ENCODE data around the gene RGL3. TPM values are rescaled to one million over a fixed set of nuclear protein-coding genes. Genes with fewer than 3 reads are reported as not detected.

RGL3 gene
- total and polyA plus RNA-seq, 4 donors, result 1.5 to 9.9 (median 6.4) TPM

GRCh38 chr19:11405846-11406643 is 13.1 kb downstream of the RGL3 start:
- H3K4me3 ChIP-seq (ENCODE audit: low read depth, low read length), result no peak overlapping the region
- H3K4me1 ChIP-seq (ENCODE audit: control insufficient read depth, insufficient read depth, low read length), result no peaks in the 10 kb centered on the region
- 27% methylated on average over 38 of the region's 44 CpGs for WGBS (ENCODE audit: insufficient coverage)
- DNase-seq (ENCODE audit: low read depth in 4 of 6, low spot score in 6 of 6), result no peak
- H3K36me3 ChIP-seq (ENCODE audit: control insufficient read depth, insufficient read depth, low read length), result no peaks in the 10 kb centered on the region
- H3K27ac ChIP-seq (ENCODE audit: low read depth, low read length), result no peak overlapping the region
- peaks cover 8% of the 10 kb centered on the region for H3K27me3 ChIP-seq (ENCODE audit: control insufficient read depth, insufficient read depth, low read length)
- H3K9me3 ChIP-seq (ENCODE audit: control insufficient read depth, insufficient read depth, low read length), result no peaks in the 10 kb centered on the region

GRCh38 chr19:11404588-11405222 is 14.4 kb downstream of the RGL3 start:
- Histone ChIP-seq H3K4me3 (ENCODE audit: low read depth, low read length) (no peak overlapping the region), H3K4me1 (ENCODE audit: control insufficient read depth, insufficient read depth, low read length) (no peaks in the 10 kb centered on the region), H3K27me3 (ENCODE audit: control insufficient read depth, insufficient read depth, low read length) (peaks cover 8% of the 10 kb centered on the region), H3K36me3 (ENCODE audit: control insufficient read depth, insufficient read depth, low read length) (no peaks in the 10 kb centered on the region), H3K9me3 (ENCODE audit: control insufficient read depth, insufficient read depth, low read length) (no peaks in the 10 kb centered on the region), H3K27ac (ENCODE audit: low read depth, low read length) (no peak overlapping the region)
- no peak for DNase-seq (ENCODE audit: low read depth in 4 of 6, low spot score in 6 of 6)
- 64% methylated on average over 9 of the region's 9 CpGs for WGBS (ENCODE audit: insufficient coverage)

GRCh38 chr19:11401808-11402543 is 17.1 kb downstream of the RGL3 start:
- WGBS (ENCODE audit: insufficient coverage), result 88% methylated on average over 6 of the region's 9 CpGs
- DNase-seq (ENCODE audit: low read depth in 4 of 6, low spot score in 6 of 6), result no peak
- Histone ChIP-seq H3K36me3 (ENCODE audit: control insufficient read depth, insufficient read depth, low read length) (no peaks in the 10 kb centered on the region), H3K27ac (ENCODE audit: low read depth, low read length) (no peak overlapping the region), H3K9me3 (ENCODE audit: control insufficient read depth, insufficient read depth, low read length) (no peaks in the 10 kb centered on the region), H3K4me3 (ENCODE audit: low read depth, low read length) (no peak overlapping the region), H3K27me3 (ENCODE audit: control insufficient read depth, insufficient read depth, low read length) (peaks cover 8% of the 10 kb centered on the region), H3K4me1 (ENCODE audit: control insufficient read depth, insufficient read depth, low read length) (no peaks in the 10 kb centered on the region)

GRCh38 chr19:11400798-11401197 is 18.3 kb downstream of the RGL3 start:
- no CpG with 5 or more reads among the region's 1 CpG for WGBS (ENCODE audit: insufficient coverage)
- Histone ChIP-seq H3K27ac (ENCODE audit: low read depth, low read length) (no peak overlapping the region), H3K36me3 (ENCODE audit: control insufficient read depth, insufficient read depth, low read length) (no peaks in the 10 kb centered on the region), H3K4me3 (ENCODE audit: low read depth, low read length) (no peak overlapping the region), H3K4me1 (ENCODE audit: control insufficient read depth, insufficient read depth, low read length) (no peaks in the 10 kb centered on the region), H3K9me3 (ENCODE audit: control insufficient read depth, insufficient read depth, low read length) (no peaks in the 10 kb centered on the region), H3K27me3 (ENCODE audit: control insufficient read depth, insufficient read depth, low read length) (no peaks in the 10 kb centered on the region)
- no peak for DNase-seq (ENCODE audit: low read depth in 4 of 6, low spot score in 6 of 6)

GRCh38 chr19:11399667-11400066 is 19.4 kb downstream of the RGL3 start:
- DNase-seq (ENCODE audit: low read depth in 4 of 6, low spot score in 6 of 6), result no peak
- no peak overlapping the region for H3K4me3 ChIP-seq (ENCODE audit: low read depth, low read length)
- WGBS (ENCODE audit: insufficient coverage), result 94% methylated on average over 8 of the region's 9 CpGs
- no peaks in the 10 kb centered on the region for H3K4me1 ChIP-seq (ENCODE audit: control insufficient read depth, insufficient read depth, low read length)
- no peaks in the 10 kb centered on the region for H3K36me3 ChIP-seq (ENCODE audit: control insufficient read depth, insufficient read depth, low read length)
- no peaks in the 10 kb centered on the region for H3K9me3 ChIP-seq (ENCODE audit: control insufficient read depth, insufficient read depth, low read length)
- no peak overlapping the region for H3K27ac ChIP-seq (ENCODE audit: low read depth, low read length)
- H3K27me3 ChIP-seq (ENCODE audit: control insufficient read depth, insufficient read depth, low read length), result no peaks in the 10 kb centered on the region

- 72% methylated on average over 22 of the region's 22 CpGs for WGBS (ENCODE audit: insufficient coverage)
- Histone ChIP-seq H3K4me1 (ENCODE audit: control insufficient read depth, insufficient read depth, low read length) (no peaks in the 10 kb centered on the region), H3K4me3 (ENCODE audit: low read depth, low read length) (no peak overlapping the region), H3K27me3 (ENCODE audit: control insufficient read depth, insufficient read depth, low read length) (no peaks in the 10 kb centered on the region), H3K9me3 (ENCODE audit: control insufficient read depth, insufficient read depth, low read length) (no peaks in the 10 kb centered on the region), H3K27ac (ENCODE audit: low read depth, low read length) (no peak overlapping the region), H3K36me3 (ENCODE audit: control insufficient read depth, insufficient read depth, low read length) (no peaks in the 10 kb centered on the region)
- DNase-seq (ENCODE audit: low read depth in 4 of 6, low spot score in 6 of 6), result no peak
Measured at GRCh38 chr19:11397089-11397610, 22.0 kb downstream of the RGL3 start.

- no peaks in the 10 kb centered on the region for H3K4me1 ChIP-seq (ENCODE audit: control insufficient read depth, insufficient read depth, low read length)
- WGBS (ENCODE audit: insufficient coverage), result no CpG with 5 or more reads among the region's 4 CpGs
- H3K4me3 ChIP-seq (ENCODE audit: low read depth, low read length), result no peak overlapping the region
- DNase-seq (ENCODE audit: low read depth in 4 of 6, low spot score in 6 of 6), result no peak
- no peaks in the 10 kb centered on the region for H3K36me3 ChIP-seq (ENCODE audit: control insufficient read depth, insufficient read depth, low read length)
- no peak overlapping the region for H3K27ac ChIP-seq (ENCODE audit: low read depth, low read length)
- no peaks in the 10 kb centered on the region for H3K9me3 ChIP-seq (ENCODE audit: control insufficient read depth, insufficient read depth, low read length)
- H3K27me3 ChIP-seq (ENCODE audit: control insufficient read depth, insufficient read depth, low read length), result no peaks in the 10 kb centered on the region
Measured at GRCh38 chr19:11390933-11391680, 28.0 kb downstream of the RGL3 start.

GRCh38 chr19:11390359-11390758 is 28.8 kb downstream of the RGL3 start:
- no CpG with 5 or more reads among the region's 2 CpGs for WGBS (ENCODE audit: insufficient coverage)
- Histone ChIP-seq H3K9me3 (ENCODE audit: control insufficient read depth, insufficient read depth, low read length) (no peaks in the 10 kb centered on the region), H3K4me3 (ENCODE audit: low read depth, low read length) (no peak overlapping the region), H3K27ac (ENCODE audit: low read depth, low read length) (no peak overlapping the region), H3K27me3 (ENCODE audit: control insufficient read depth, insufficient read depth, low read length) (no peaks in the 10 kb centered on the region), H3K4me1 (ENCODE audit: control insufficient read depth, insufficient read depth, low read length) (no peaks in the 10 kb centered on the region), H3K36me3 (ENCODE audit: control insufficient read depth, insufficient read depth, low read length) (no peaks in the 10 kb centered on the region)
- no peak for DNase-seq (ENCODE audit: low read depth in 4 of 6, low spot score in 6 of 6)
